ENCODE measurements around the gene CRYBA4.

CRYBA4 gene

GRCh38 chr22:26631282-26631681 is 9.5 kb downstream of the CRYBA4 start:
- no peak for DNase-seq

- no peak for DNase-seq
These were observed 10.8 kb downstream of the CRYBA4 start for GRCh38 chr22:26632422-26633155.

GRCh38 chr22:26634189-26634588 is 12.4 kb downstream of the CRYBA4 start:
- no peak for DNase-seq

- no peak for DNase-seq
These were observed 13.4 kb downstream of the CRYBA4 start for GRCh38 chr22:26635117-26635516.

GRCh38 chr22:26636296-26636695 is 14.5 kb downstream of the CRYBA4 start:
- DNase-seq: no peak

GRCh38 chr22:26642465-26643417 is 21.0 kb downstream of the CRYBA4 start:
- DNase-seq: peak; percentile 81

GRCh38 chr22:26643418-26644100 is 21.8 kb downstream of the CRYBA4 start:
- DNase-seq: peak; percentile 39

GRCh38 chr22:26646158-26646557 is 24.4 kb downstream of the CRYBA4 start:
- no peak for DNase-seq

GRCh38 chr22:26648011-26648497 is 26.3 kb downstream of the CRYBA4 start:
- peak; percentile 52 for DNase-seq

GRCh38 chr22:26648528-26649388 is 27.0 kb downstream of the CRYBA4 start:
- DNase-seq: no peak

- DNase-seq: no peak
These were observed 29.1 kb downstream of the CRYBA4 start for GRCh38 chr22:26650722-26651421.

GRCh38 chr22:26651815-26652214 is 30.1 kb downstream of the CRYBA4 start:
- no peak for DNase-seq

GRCh38 chr22:26656891-26657851 is 35.4 kb downstream of the CRYBA4 start, which contains the start of gene MIAT:
Gene MIAT, plus strand, starts transcription at chr22:26657588.
- peak; percentile 74 for DNase-seq

GRCh38 chr22:26658161-26658560 is 36.4 kb downstream of the CRYBA4 start:
- no peak for DNase-seq

- DNase-seq: peak; percentile 66
These were observed 37.1 kb downstream of the CRYBA4 start for GRCh38 chr22:26658671-26659478.

- DNase-seq: no peak
These were observed 38.6 kb downstream of the CRYBA4 start for GRCh38 chr22:26660356-26660755.

GRCh38 chr22:26660961-26661578 is 39.3 kb downstream of the CRYBA4 start:
- no peak for DNase-seq

GRCh38 chr22:26662160-26662559 is 40.4 kb downstream of the CRYBA4 start:
- DNase-seq: no peak

Measured in CD4-positive, alpha-beta T cell treated with Interleukin-12 subunit alpha and Interleukin-12 subunit beta, for 1 hour (primary cell).